ENCODE data around the gene TSHZ1.
"Not testable (repeated sequence)": the region's sequence is repeated elsewhere in the genome, so short reads cannot be mapped to it uniquely, and the experiment has no call there.

The TSHZ1 gene

DNA sequence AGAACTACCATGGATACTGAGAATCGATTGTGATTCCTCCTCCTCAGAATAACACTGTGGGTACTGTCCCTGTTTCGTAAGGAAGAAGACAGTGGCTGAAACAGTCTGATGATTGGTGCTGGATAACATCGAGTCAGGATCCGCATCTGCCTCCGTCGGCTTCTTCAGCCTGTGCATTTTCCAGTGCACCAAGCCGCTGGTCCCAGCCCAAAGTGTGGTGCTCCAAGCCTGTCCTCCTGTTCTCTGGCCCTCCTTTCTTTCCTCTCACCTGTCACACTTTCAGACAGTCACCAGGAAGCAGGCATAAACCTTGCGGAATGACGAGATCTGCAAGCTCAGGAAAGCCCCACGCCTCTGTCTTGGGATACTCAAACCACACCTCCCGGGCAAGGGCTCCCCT is 32.2 kb upstream of the TSHZ1 start:
- TF ChIP-seq, protein P1, sequence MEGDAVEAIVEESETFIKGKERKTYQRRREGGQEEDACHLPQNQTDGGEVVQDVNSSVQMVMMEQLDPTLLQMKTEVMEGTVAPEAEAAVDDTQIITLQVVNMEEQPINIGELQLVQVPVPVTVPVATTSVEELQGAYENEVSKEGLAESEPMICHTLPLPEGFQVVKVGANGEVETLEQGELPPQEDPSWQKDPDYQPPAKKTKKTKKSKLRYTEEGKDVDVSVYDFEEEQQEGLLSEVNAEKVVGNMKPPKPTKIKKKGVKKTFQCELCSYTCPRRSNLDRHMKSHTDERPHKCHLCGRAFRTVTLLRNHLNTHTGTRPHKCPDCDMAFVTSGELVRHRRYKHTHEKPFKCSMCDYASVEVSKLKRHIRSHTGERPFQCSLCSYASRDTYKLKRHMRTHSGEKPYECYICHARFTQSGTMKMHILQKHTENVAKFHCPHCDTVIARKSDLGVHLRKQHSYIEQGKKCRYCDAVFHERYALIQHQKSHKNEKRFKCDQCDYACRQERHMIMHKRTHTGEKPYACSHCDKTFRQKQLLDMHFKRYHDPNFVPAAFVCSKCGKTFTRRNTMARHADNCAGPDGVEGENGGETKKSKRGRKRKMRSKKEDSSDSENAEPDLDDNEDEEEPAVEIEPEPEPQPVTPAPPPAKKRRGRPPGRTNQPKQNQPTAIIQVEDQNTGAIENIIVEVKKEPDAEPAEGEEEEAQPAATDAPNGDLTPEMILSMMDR (IDR thresholded peaks at IDR 0.05; ENCODE audit: low read depth, low read length, missing control alignments): no peak
- H3K4me3 ChIP-seq (ENCODE audit: low read depth, low read length): no peak overlapping the region
- in situ Hi-C loops (cut with HindIII; ENCODE audit: low sequenced_read_pairs): no loop called here
- DNase-seq (ENCODE audit: low read depth): no peak

DNA sequence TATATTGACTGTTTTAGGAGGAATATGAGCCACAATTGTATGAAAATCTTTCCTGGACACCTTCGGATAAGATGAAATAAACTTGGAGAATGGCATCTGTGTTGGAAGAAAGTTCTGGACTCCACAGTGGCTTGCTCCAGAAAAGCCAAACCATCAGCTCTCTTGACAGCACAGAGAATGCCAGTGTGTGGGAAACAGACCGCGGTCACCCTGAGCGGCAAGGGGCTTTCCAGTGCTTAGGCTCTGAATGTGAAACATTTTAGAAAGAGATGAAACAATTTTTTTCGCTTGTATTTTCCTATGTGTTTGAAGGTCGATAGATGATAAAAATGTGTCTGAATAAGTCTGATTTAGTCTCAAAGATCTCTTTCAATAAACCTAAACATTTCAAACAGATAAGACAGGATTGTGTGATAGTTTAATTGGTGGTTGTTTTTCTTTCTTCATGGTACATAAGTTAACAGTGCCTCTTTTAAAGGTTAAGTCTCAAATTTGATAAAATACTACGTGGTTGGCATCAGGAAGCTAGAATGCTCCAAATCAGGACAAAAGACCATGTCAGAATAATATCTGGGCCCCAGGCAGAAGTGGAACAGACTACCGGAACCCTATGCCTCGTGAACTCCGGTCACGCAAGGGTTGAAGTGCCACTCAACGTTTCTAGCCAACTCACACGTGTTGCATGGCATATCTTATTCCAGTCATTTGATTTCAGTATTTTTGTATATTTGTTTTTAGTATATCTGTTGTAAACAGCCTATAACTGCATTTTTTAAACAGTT is 30.6 kb upstream of the TSHZ1 start:
- H3K4me3 ChIP-seq (ENCODE audit: low read depth, low read length): no peak overlapping the region
- in situ Hi-C loops (cut with HindIII; ENCODE audit: low sequenced_read_pairs): no loop called here
- no peak for DNase-seq (ENCODE audit: low read depth)
- TF ChIP-seq, protein P1 (IDR thresholded peaks at IDR 0.05; ENCODE audit: low read depth, low read length, missing control alignments): no peak

DNA sequence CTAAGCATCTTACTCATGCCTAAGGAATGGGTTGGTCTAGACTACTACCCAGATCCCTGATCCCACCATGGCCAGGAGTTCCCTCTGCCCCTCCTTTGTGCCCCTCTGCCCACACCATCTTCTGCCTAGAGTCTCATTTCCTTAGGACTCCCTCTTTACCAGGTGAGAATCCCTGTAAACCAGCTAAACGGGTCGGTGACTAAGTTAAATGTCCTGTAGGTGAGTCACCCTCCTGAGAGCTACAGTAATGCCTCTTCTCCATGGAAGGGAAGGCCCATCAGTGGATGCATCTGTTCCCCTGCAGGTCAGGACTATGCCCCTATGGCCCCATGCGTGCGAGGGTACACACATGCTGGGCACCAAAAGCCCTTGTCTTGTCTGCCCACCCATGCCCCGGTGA is 27.1 kb upstream of the TSHZ1 start:
- in situ Hi-C loops (cut with HindIII; ENCODE audit: low sequenced_read_pairs): no loop called here
- H3K4me3 ChIP-seq (ENCODE audit: low read depth, low read length): no peak overlapping the region
- TF ChIP-seq, protein P1 (IDR thresholded peaks at IDR 0.05; ENCODE audit: low read depth, low read length, missing control alignments): no peak
- DNase-seq (ENCODE audit: low read depth): no peak

DNA sequence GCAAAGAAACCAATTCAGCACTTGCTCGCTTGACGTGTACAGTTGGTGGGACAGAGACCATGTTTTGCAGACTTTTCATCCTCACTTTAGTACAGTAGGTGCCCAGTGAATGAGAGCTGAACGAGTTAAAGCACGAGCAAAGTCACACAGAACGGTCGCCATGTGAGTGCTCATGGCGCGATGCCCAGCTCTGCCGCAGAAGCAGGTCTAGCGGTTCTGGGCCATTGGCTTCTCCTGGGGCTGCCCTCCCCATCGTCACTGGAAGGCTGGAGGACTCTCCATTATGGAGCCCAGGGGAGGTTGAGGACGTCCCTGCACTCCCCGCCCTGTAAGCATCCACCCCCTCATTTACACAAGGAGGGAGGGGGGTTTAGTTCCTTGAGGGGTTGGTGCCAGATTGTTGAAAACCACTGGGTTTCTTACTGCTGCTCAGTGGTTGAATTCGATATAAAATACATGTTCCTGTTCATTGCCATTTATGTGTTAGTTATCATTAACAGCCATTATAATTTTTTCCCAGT is 26.6 kb upstream of the TSHZ1 start:
- in situ Hi-C loops (cut with HindIII; ENCODE audit: low sequenced_read_pairs): no loop called here

DNA sequence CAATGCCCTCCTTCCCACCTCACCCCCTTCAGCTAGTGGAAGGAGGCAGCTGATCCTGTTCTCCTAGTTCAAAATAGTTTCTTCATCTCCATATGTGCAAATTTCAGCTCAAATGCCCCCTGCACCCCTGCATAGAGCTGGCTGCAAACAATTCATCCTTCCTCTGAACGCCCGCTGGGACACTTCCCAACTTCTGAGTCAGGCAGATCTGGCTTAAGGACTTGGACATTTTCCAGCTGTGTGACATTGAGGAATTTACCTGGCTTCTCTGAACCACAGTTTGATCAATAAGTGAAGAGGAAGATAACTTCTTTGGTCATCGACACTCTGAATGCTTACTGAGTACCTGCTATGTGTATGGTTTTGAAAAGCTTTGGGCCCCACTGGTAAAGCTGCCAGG is 25.1 kb upstream of the TSHZ1 start:
- no peak overlapping the region for H3K4me3 ChIP-seq (ENCODE audit: low read depth, low read length)
- in situ Hi-C loops (cut with HindIII; ENCODE audit: low sequenced_read_pairs): loop anchor here (5.0 kb wide), 1 partner anchor 67 kb away; no protein-coding TSS in a partner anchor
- DNase-seq (ENCODE audit: low read depth): no peak
- TF ChIP-seq, protein P1 (IDR thresholded peaks at IDR 0.05; ENCODE audit: low read depth, low read length, missing control alignments): no peak

More for the DNA sequence above, 26.6 kb upstream of the TSHZ1 start:
- no peak overlapping the region for H3K4me3 ChIP-seq (ENCODE audit: low read depth, low read length)
- no peak for DNase-seq (ENCODE audit: low read depth)
- TF ChIP-seq, protein P1 (IDR thresholded peaks at IDR 0.05; ENCODE audit: low read depth, low read length, missing control alignments): no peak

DNA sequence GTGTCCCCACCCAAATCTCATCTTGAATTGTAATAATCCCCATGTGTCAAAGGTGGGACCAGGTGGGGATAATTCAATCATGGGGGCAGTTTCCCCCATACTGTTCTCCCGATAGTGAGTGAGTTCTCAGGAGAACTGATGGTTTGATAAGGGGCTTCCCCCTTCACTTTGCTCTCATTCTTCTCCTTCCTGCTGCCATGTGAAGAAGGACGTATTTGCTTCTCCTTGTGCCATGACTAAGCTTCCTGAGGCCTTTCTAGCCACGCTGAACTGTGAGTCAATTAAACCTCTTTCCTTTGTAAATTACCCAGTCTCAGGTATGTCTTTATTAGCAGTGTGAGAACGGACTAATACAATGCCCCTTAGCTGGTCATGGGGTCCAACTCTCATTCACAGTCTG is 22.9 kb upstream of the TSHZ1 start:
- in situ Hi-C loops (cut with HindIII; ENCODE audit: low sequenced_read_pairs): loop anchor here (5.0 kb wide), 1 partner anchor 65 kb away; no protein-coding TSS in a partner anchor
- DNase-seq (ENCODE audit: low read depth); H3K4me3 ChIP-seq (ENCODE audit: low read depth, low read length): not testable (repeated sequence)

DNA sequence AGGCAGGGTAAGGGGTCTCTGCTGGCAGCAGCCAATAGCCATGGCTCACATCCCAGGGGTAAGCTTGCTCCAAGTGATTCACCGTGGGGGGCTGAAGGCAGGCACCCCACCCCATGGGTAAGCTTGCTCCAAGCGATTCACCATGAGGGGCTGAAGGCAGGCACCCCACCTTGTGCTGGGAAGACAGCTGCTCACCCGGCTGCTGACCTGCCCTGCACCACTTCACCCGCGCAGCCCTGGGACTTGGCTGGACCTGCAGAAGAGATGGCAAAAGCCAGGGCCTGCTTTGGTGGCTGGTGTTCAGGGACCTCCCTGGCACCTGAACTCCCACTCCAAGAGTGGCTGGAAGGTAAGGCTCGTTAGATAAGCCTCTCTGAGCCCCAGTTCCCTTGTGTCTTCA is 20.9 kb upstream of the TSHZ1 start:
- in situ Hi-C loops (cut with HindIII; ENCODE audit: low sequenced_read_pairs): loop anchor here (5.0 kb wide), 1 partner anchor 63 kb away; no protein-coding TSS in a partner anchor
- no peak overlapping the region for H3K4me3 ChIP-seq (ENCODE audit: low read depth, low read length)
- TF ChIP-seq, protein P1 (IDR thresholded peaks at IDR 0.05; ENCODE audit: low read depth, low read length, missing control alignments): no peak
- no peak for DNase-seq (ENCODE audit: low read depth)
